Fibroblast of skin of left quadriceps (primary cell): ENCODE data around the gene IMP4.
A peak's percentile ranks its signal among the peaks of the same experiment; 100 is the strongest.
"Not testable (repeated sequence)": the region's sequence is repeated elsewhere in the genome, so short reads cannot be mapped to it uniquely, and the experiment has no call there.

Experiments used
- DNase-seq, 2 experiments: peaks; one replicate each; pipeline ENCODE4 v3.0.0-alpha.2; 2013; ENCODE audit warnings: low read depth in 2 of 2

The IMP4 gene, protein sequence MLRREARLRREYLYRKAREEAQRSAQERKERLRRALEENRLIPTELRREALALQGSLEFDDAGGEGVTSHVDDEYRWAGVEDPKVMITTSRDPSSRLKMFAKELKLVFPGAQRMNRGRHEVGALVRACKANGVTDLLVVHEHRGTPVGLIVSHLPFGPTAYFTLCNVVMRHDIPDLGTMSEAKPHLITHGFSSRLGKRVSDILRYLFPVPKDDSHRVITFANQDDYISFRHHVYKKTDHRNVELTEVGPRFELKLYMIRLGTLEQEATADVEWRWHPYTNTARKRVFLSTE

DNA sequence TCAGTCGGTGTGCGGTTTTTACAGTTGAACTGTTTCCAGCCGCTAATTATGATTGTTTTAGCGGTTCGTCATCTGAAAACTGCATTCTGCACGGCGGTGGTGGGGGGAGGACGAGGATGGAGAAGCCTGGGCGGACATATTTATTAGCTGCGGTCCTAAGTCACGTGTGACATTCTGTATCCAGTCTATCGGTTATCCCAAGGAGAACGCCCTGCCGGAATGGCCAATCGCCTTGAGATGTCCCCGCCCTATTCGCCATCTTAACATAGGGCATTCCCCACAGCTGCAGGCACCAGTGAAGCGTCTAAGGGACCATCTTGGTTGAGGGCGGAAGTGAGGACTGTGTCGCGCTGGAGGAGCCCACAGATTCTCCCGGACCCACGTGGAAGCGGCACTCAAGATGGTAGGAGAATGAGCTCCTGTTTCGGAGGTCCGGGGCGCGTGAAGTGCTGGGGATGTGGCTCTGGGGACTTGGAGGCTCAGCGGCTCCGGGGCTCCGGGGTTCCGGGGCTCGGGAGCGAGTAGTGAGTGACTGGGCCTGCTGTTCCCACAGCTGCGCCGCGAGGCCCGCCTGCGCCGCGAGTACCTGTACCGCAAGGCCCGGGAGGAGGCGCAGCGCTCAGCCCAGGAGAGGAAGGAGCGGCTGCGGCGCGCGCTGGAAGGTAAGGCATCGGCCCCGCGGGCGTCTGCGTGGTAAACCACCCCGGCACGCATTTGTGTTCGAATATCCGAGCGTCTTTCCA, at the start of gene IMP4:
Gene IMP4, plus strand, starts transcription at position 365 of the 743 bp plus-strand sequence. Its CDS starts 36 bp downstream, at position 401.
- DNase-seq, result peak; percentile 98

DNA sequence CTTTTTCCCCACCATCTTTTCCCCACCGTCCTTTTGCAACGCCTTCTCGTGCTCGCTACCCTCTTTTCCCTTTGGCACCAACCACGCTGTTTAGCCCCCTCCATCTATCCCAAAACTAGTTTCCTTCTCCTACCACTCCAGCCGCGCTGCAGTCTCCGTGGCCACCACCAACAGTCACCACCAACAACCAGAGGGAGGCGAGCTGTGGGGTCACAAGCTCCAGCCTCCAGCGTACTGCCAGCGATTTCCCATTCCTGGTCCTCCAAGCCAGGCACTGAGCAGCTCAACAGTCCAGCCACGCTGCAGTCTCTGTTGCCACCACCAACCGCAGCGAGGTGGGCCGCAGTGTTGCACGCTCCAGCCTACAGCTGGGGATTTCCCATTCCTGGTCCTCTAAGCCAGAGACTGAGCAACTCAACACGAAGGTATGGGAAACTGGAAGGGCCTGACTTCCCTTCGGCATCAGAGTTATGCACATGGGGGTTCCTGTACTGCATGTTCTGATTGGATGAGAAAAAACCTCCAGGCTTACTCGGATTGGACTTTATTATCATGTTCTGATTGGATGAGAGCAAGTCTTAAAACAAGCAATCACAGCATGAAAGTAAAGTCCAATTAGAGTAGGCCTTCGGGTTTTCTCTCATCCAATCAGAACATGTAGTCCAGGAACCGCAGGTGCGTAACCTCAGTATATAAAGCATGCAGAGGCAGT, 42.3 kb upstream of the IMP4 start:
- DNase-seq, result no peak

- no peak for DNase-seq
Observed at GRCh38 chr2:130300970-130301348, 41.7 kb upstream of the IMP4 start.

GRCh38 chr2:130302164-130302886, 40.4 kb upstream of the IMP4 start:
- DNase-seq, result no peak

DNA sequence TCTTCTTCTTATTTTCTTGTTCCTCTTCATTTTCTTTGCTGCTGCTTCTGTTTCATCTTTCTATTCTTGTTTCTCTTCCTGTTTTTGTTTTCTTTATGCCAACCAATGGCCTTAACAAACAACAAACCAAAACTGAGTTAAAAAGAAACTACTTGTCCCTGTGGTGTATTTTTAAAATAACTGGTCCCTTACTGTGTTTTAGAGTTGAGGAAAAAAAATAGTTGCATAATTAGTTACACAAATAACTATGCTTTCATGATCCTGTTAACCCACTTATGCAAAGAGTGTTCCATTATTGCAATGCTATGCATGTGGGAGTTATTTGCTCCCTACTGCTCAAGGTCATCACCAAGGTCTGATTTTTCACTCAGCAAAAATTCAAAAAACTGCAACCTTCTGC, 39.5 kb upstream of the IMP4 start:
- DNase-seq, result no peak

DNA sequence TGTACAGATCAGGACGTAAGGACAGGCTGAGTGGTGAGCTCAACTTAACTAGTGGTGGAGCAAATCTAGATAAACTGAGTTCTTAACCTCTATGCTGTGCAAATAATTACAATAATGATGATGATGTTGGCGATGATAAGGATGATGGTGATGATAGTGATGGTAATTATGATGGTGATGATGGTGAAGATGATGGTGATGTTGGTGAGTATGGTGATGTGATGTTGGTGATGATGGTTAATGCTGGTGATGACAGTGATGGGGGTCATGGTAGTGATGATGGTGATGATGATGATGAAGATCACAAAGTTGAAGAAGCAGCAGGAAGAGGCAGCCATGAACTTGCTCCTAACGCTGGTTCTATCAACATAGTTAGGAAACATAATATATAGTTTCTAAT, 38.0 kb upstream of the IMP4 start:
- no peak for DNase-seq

GRCh38 chr2:130307850-130308249, 34.8 kb upstream of the IMP4 start:
- DNase-seq, result no peak

DNA sequence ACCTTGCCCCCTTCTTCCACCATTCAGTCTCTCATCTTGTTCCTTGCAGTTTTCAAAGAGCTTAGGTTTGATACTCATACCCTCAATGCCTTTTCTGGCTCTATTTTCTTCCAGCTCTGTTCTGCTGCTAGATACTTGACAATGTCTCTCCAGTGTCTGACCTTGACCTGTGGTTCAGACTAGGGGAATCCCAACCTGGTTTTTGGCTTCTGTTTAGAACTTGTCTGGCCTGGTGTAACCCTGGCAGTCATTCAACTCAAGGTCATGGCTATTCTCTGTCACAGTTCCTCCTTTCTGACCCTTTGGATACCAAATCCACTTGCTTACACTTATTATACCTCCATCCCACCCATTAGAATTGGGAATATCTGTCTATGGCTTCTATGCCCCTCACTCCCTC, 31.8 kb upstream of the IMP4 start:
- DNase-seq, result no peak

GRCh38 chr2:130313812-130314334, 28.8 kb upstream of the IMP4 start:
- no peak for DNase-seq

- DNase-seq, result no peak
Observed at GRCh38 chr2:130314377-130314776, 28.3 kb upstream of the IMP4 start.

DNA sequence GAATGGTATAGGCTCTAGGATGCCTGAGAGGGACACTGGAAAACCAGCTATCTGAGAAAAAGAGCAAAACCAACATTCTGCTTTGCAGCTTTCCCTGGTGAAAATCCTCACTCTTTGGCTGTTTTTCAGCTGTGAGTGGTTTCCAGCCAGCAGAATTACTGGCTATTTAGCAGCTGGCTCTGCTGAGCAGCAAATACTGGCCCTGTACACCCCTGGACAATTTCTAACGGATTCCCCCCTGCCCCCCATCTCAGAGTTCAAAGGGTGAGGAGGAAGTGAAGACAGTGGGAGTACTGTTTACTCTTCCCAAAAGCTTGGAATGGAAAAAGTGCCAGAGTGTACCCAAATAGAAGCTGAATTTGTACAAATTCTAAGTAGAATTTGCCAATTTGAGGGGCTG, 26.1 kb upstream of the IMP4 start:
- no peak for DNase-seq

- DNase-seq, result no peak
Observed at GRCh38 chr2:130318906-130319305, 23.8 kb upstream of the IMP4 start.

DNA sequence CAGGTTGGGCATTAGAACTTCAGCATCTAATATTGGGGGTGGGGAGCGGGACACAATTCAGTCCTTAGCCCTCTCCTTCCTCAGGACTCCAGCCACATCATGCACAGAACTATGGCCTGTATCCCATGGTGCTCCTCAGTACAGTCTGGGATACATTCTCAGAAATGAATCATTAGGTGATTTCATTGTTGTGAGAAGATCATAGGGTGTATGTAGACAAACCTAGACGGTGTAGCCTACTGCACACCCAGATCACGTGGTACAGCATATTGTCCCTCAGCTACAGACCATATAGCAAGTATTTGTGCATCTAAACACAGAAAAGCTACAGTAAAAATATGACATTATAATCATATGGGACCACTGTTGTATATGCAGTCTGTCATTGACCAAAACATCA, 23.2 kb upstream of the IMP4 start:
- no peak for DNase-seq

DNA sequence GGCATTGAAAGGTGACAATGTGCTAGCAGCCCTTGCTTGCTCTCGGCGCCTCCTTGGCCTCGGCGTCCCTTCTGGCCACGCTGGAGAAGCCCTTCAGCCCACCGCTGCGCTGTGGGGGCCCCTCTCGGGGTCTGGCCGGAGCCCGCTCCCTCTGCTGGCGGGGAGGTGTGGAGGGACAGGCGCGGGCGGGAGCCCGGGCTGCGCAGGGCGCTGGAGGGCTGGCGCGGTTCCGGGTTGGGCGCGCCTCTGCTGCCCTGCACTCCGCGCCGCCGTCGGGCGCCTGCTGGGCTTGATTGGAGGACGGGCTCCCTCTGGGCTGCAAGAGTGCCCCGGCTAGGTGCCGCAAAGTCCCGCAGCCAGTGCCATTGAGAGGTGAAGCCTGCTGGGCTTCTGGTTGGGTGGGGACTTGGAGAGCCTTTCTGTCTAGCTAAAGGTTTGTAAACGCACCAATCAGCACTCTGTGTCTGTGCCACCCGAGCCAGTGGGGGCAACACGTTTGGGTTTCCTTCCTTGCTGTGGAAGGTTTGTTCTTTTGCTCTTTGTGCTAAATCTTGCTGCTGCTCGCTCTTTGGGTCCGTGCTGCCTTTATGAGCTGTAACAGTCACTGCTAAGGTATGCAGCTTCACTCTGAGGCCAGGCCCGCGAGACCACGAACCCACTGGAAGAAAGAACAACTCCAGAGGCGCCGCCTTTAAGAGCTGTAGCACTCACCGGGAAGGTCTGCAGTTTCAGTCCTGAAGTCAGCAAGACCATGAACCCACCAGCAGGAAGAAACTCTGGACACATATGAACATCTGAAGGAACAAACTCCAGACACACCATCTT, 14.8 kb upstream of the IMP4 start:
- peak; percentile 47 to 54 for DNase-seq

DNA sequence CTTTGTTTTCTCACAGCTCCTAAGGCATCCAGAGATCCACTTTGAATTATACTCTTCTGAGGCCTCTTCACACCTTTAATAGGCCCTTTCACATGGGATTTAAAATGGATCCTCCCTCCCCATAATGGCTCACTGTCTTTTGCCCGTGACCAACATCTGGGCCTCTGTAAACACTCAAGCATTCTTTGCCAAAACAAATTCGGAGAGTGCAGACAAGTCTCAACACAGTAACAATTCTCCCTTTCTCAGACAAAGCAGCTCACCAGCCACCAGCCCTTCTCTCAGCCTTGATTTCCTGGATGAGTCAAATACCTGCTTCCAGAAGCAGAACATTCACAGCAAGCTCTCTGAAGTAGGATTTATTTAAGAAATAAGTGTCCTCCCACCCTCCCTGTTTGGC, 14.0 kb upstream of the IMP4 start:
- DNase-seq, result no peak

- peak; percentile 60 to 64 for DNase-seq
Observed at GRCh38 chr2:130332271-130333073, 10.2 kb upstream of the IMP4 start.

- not testable (repeated sequence) for DNase-seq
Observed at GRCh38 chr2:130333253-130333652, 9.4 kb upstream of the IMP4 start.

DNA sequence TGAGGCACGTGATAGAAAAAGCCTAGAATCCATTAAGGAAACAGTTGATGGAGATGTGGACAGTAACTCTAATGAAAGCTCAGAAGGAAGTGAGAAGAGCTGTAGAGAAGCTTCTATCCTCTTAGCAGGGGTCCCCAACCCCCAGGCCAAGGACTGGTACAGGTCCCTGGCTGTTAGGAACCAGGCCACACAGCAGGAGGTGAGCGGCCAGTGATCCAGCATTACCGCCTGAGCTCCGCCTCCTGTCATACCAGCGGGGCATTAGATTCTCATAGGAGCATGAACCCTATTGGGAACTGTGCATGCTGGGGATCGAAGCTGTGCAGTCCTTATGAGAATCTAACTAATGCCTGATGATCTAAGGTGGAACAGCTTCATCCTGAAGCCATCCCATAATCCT, 8.7 kb upstream of the IMP4 start:
- DNase-seq, result no peak

- no peak for DNase-seq
Observed at GRCh38 chr2:130335226-130335625, 7.5 kb upstream of the IMP4 start.
